Panc1 (cell line): Measurements from ENCODE around the gene TACC2. TPM values are rescaled to one million over a fixed set of nuclear protein-coding genes. Genes with fewer than 3 reads are reported as not detected.

Experiments
- ATAC-seq: fragments of 200-7000 bp; cut with Tn5 transposase; 2 replicates; pipeline ENCODE4 v1.9.1; 2020; ENCODE audit warnings: mild to moderate bottlenecking, moderate library complexity
- BruUV-seq: library from RNA; stranded (reverse); fragments of 400-500 nt; replicated peaks from 2 replicates; lab custom pipeline; 2021; lab: Mats Ljungman, UMichigan
- CTCF ChIA-PET: fragments of 300-600 bp; sonication (Branson Sonifier 250); formaldehyde crosslinking; loops from one replicate; lab custom pipeline; 2022; ENCODE audit warnings: antibody characterized with exemption; lab: Charles Lee
- POLR2A ChIA-PET: fragments of 300-600 bp; sonication (Branson Sonifier 250); formaldehyde crosslinking; loops from one replicate; lab custom pipeline; 2022; ENCODE audit warnings: antibody characterized with exemption; lab: Charles Lee
- DNase-seq: peaks from one replicate; pipeline ENCODE4 v3.0.0-alpha.2; 2010; ENCODE audit warnings: low read depth, low spot score
- H3K27ac ChIP-seq: 2 replicates; pipeline ENCODE4 v1.5.1; 2011; ENCODE audit warnings: mild to moderate bottlenecking, low read length, inconsistent platforms
- H3K27me3 ChIP-seq: fragments of 200-500 bp; sonication (Bioruptor generic); 2 replicates; pipeline ENCODE4 v1.6.0; 2014; ENCODE audit warnings: low read length, inconsistent platforms; ENCODE audit not compliant: control insufficient read depth, insufficient read depth
- H3K36me3 ChIP-seq: fragments of 200-500 bp; sonication (Bioruptor generic); 2 replicates; pipeline ENCODE4 v1.5.1; 2014; ENCODE audit warnings: inconsistent platforms, mild to moderate bottlenecking, low read length, moderate library complexity; ENCODE audit not compliant: control insufficient read depth, insufficient read depth
- H3K4me1 ChIP-seq: 2 replicates; pipeline ENCODE4 v1.5.1; 2011; ENCODE audit warnings: inconsistent platforms, mild to moderate bottlenecking, low read length, moderate library complexity; ENCODE audit not compliant: control insufficient read depth, insufficient read depth
- H3K4me3 ChIP-seq, 2 experiments: 2 replicates each; pipeline ENCODE4 v1.5.1; 2011 to 2012; ENCODE audit warnings: low read depth in 2 of 2, low read length in 2 of 2, mild to moderate bottlenecking in 2 of 2, inconsistent platforms in 1 of 2, moderate library complexity in 1 of 2
- H3K9me3 ChIP-seq: fragments of 200-500 bp; sonication (Bioruptor generic); 2 replicates; pipeline ENCODE4 v1.5.1; 2014; ENCODE audit warnings: low read depth, mild to moderate bottlenecking, inconsistent platforms, low read length, moderate library complexity; ENCODE audit not compliant: control insufficient read depth, insufficient read depth
- CTCF ChIP-seq: fragments of 450-650 bp; IDR thresholded peaks from 2 replicates; pipeline ENCODE4 v1.5.1; 2017; ENCODE audit warnings: mild to moderate bottlenecking
- POLR2AphosphoS5 ChIP-seq: IDR thresholded peaks from 2 replicates; pipeline ENCODE4 v1.6.1; 2012; ENCODE audit warnings: mild to moderate bottlenecking, low read depth, low read length, moderate library complexity
- REST ChIP-seq, 2 experiments: IDR thresholded peaks; 2 replicates each; pipeline ENCODE4 v1.6.1; 2011 to 2012; ENCODE audit warnings: low read depth in 2 of 2, control low read depth in 1 of 2, low read length in 1 of 2, mild to moderate bottlenecking in 1 of 2, moderate library complexity in 1 of 2; ENCODE audit not compliant: insufficient read depth in 1 of 2
- SIN3A ChIP-seq: IDR thresholded peaks from 2 replicates; pipeline ENCODE4 v1.6.1; 2012; ENCODE audit warnings: low read depth, mild to moderate bottlenecking, low read length, moderate library complexity, borderline replicate concordance; ENCODE audit not compliant: insufficient read depth
- TCF7L2 ChIP-seq: IDR thresholded peaks from 2 replicates; pipeline ENCODE4 v1.6.1; 2011; ENCODE audit warnings: mild to moderate bottlenecking, low read depth, low read length, inconsistent platforms
- in situ Hi-C: cut with HindIII; loops from 2 replicates; pipeline ENCODE4 v1.10.0; 2016; ENCODE audit warnings: low sequenced_read_pairs, low pct_unique_long_range_greater_than_20kb
- intact Hi-C: fragments of 100-400 bp; cut with micrococcal nuclease; formaldehyde crosslinking; loops from one replicate; pipeline ENCODE4 v1.10.0; 2022; ENCODE audit not compliant: unreplicated experiment
- total RNA-seq: library from RNA; stranded (reverse); gene quantifications from one replicate; pipeline ENCODE4 v1.2.1, GENCODE V29; 2021; ENCODE audit not compliant: unreplicated experiment

TACC2 gene
- total RNA-seq, 1 experiment from 2014 or later, result 133 TPM

- Histone ChIP-seq H3K9me3 (peaks cover 3% of the 10 kb centered on the region; the same call in 1 of the 2 replicates), H3K4me1 (peaks cover 33% of the 10 kb centered on the region), H3K4me3 (peak overlapping the region; percentile 67 to 97), H3K27me3 (no peaks in the 10 kb centered on the region), H3K27ac (peak overlapping the region; percentile 93), H3K36me3 (no peaks in the 10 kb centered on the region)
- CTCF ChIA-PET, result interaction anchor here (0.6 to 1.6 kb wide), 12 partner anchors 10 to 141 kb away, joined by 3 to 8 read pairs (median 4); no protein-coding TSS in a partner anchor
- intact Hi-C loops (loop anchor here (5.0 to 10.0 kb wide), 4 partner anchors 60 to 185 kb away; partner anchors contain the start of genes ATE1 and NSMCE4A), in situ Hi-C loops (no loop called here)
- POLR2A ChIA-PET, result interaction anchor here (0.6 to 1.1 kb wide), 4 partner anchors 17 to 176 kb away, joined by 3 to 4 read pairs (median 4); no protein-coding TSS in a partner anchor
- no TSS peak for BruUV-seq
- DNase-seq, result peak; percentile 70
- peak; percentile 89 for ATAC-seq
- TF ChIP-seq CTCF (peak; percentile 88), REST (IDR thresholded peaks at IDR 0.05; ENCODE audit: insufficient read depth in 1 of 2, low read depth in 2 of 2, low read length in 1 of 2) (no peak), POLR2AphosphoS5 (peak; percentile 78), SIN3A (peak; percentile 74), TCF7L2 (0 out of 2 replicates have a peak, but pooled peaks have one; percentile 16)
Measured at GRCh38 chr10:122112625-122113160, 123.7 kb downstream of the TACC2 start.

GRCh38 chr10:122113161-122113944, 124.4 kb downstream of the TACC2 start:
- H3K4me1 ChIP-seq, result peaks cover 40% of the 10 kb centered on the region
- peak overlapping the region; percentile 67 to 97 for H3K4me3 ChIP-seq
- ChIA-PET CTCF (interaction anchor here (0.6 to 1.6 kb wide), 10 partner anchors 12 to 142 kb away, joined by 3 to 8 read pairs (median 4); no protein-coding TSS in a partner anchor), POLR2A (interaction anchor here (0.6 to 1.1 kb wide), 2 partner anchors 59 to 177 kb away, joined by 3 to 4 read pairs; no protein-coding TSS in a partner anchor)
- peaks cover 3% of the 10 kb centered on the region; the same call in 1 of the 2 replicates for H3K9me3 ChIP-seq
- no peak for DNase-seq
- no TSS peak for BruUV-seq
- in situ Hi-C loops, result no loop called here
- H3K27me3 ChIP-seq, result no peaks in the 10 kb centered on the region
- no peaks in the 10 kb centered on the region for H3K36me3 ChIP-seq
- peak; percentile 76 for ATAC-seq
- TF ChIP-seq REST (IDR thresholded peaks at IDR 0.05; ENCODE audit: insufficient read depth in 1 of 2, low read depth in 2 of 2, low read length in 1 of 2) (no peak), TCF7L2 (no peak), SIN3A (peak; percentile 55; the same call in 1 of the 2 replicates), POLR2AphosphoS5 (peak; percentile 76), CTCF (peak; percentile 60; the same call in 1 of the 2 replicates)
- intact Hi-C loops, result loop anchor here (5.0 to 10.0 kb wide), 4 partner anchors 61 to 186 kb away; partner anchors contain the start of genes ATE1 and NSMCE4A
- peak overlapping the region; percentile 90 for H3K27ac ChIP-seq
